Measurements from ENCODE around the gene C14orf180.

The C14orf180 gene

DNA sequence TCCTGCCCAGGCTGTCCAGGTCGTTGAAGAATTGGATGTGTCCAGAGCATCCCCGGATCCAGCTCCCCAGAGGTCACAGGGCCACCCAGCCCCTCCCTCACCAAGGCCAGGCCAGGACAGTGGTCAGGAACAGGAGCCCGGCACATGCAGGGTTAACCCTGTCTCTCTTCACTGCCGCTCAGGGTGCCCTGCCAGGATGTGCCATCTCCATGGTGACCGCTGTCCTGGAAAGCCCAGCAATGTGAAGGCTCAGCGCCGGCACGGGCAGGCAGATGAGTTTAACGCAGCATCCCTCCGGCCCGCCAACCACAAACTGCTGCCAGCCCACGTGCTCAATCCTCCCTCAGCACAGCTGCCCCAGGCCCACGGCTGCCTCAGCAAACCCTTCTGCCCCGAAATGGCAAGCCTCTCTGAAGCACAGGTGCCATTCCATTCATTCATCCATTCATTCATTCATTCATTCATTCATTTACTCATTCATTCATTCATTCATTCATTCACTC, 20.6 kb downstream of the C14orf180 start:
- peaks cover 16% of the 10 kb centered on the region for H3K27me3 ChIP-seq (ENCODE audit: insufficient read depth, low read length)
- H3K4me1 ChIP-seq (ENCODE audit: insufficient read depth, low read length): no peaks in the 10 kb centered on the region
- H3K36me3 ChIP-seq (ENCODE audit: insufficient read depth, low read depth, low read length): no peaks in the 10 kb centered on the region
- H3K9ac ChIP-seq (ENCODE audit: low read depth, low read length): no peak overlapping the region
- no peak overlapping the region for H3K4me3 ChIP-seq (ENCODE audit: low read length)
- no peaks in the 10 kb centered on the region for H3K9me3 ChIP-seq (ENCODE audit: insufficient read depth, low read depth, low read length)
- no peak overlapping the region for H3K27ac ChIP-seq (ENCODE audit: low read length)

DNA sequence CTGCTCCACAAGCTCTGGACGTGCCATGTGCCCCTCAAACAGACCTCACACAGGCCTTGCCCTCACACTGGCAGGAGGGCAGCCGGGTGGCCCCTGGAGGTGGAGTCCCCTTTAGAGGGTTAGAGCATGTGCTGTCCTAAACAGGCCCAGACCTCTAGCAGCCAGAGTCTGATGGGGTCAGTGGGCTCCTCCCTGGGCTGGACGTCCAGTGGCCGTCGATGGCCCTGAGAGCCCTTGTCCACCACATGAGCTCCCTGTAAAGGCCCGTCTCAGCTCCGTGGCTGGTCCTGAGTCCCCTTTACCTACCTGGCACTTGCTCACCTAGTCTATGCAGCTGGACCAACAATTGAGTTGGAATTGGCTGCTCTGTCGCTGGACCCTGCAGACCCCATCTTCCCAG, 21.2 kb downstream of the C14orf180 start:
- peaks cover 23% of the 10 kb centered on the region for H3K27me3 ChIP-seq (ENCODE audit: insufficient read depth, low read length)
- H3K4me3 ChIP-seq (ENCODE audit: low read length): no peak overlapping the region
- no peaks in the 10 kb centered on the region for H3K4me1 ChIP-seq (ENCODE audit: insufficient read depth, low read length)
- no peak overlapping the region for H3K27ac ChIP-seq (ENCODE audit: low read length)
- H3K9ac ChIP-seq (ENCODE audit: low read depth, low read length): no peak overlapping the region
- no peaks in the 10 kb centered on the region for H3K9me3 ChIP-seq (ENCODE audit: insufficient read depth, low read depth, low read length)
- H3K36me3 ChIP-seq (ENCODE audit: insufficient read depth, low read depth, low read length): no peaks in the 10 kb centered on the region

DNA sequence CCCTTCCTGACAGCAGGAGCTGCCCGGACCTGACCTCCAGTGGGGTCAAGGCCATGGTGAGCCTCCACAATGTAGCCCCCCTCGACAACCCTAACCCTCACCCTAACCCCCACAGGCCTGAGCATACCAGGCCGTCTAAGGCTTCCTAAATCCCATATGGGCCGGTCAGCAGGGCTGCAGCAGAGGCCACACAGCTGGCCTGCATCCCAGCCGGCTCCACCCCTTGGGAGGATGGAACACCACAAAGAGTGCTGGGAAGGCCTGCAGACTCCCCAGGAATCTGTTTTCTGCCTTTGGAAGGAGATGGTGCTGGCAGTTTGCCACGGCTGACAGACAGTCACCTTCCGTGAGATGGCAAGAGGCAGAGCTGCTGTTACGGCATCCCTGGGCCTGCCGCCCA, 22.2 kb downstream of the C14orf180 start:
- H3K4me1 ChIP-seq (ENCODE audit: insufficient read depth, low read length): no peaks in the 10 kb centered on the region
- H3K9me3 ChIP-seq (ENCODE audit: insufficient read depth, low read depth, low read length): no peaks in the 10 kb centered on the region
- no peaks in the 10 kb centered on the region for H3K36me3 ChIP-seq (ENCODE audit: insufficient read depth, low read depth, low read length)
- H3K9ac ChIP-seq (ENCODE audit: low read depth, low read length): no peak overlapping the region
- H3K27me3 ChIP-seq (ENCODE audit: insufficient read depth, low read length): peaks cover 30% of the 10 kb centered on the region
- H3K4me3 ChIP-seq (ENCODE audit: low read length): no peak overlapping the region
- no peak overlapping the region for H3K27ac ChIP-seq (ENCODE audit: low read length)

DNA sequence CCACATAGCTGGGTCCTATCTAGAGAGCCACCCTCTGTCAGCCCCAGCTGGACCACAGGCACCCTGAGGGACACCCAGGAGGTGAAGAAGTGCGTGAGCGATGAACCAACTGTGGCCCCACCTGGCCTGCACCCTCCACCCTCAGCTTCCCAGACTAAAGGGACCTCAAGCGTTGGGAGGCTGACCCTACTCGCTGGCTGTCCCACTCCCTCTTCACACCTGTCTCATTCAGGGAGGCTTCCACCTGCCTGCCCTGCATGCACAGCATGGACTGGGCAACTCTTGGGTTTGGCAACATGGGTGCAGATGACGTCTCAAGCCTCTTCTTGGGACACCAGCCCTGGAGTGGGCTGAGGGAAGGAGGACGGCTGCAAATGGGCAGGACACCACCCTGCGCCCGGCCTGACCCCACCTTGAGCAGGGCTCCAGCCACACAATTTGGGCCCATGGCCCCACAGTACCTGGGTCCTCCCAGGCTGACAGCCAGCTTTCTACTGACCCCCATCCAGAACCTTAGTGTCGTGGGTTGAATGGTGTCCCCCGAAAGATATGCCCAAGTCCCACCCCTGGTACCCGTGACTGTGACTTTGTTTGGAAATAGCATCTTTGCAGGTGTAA, 22.9 kb downstream of the C14orf180 start:
- H3K27ac ChIP-seq (ENCODE audit: low read length): no peak overlapping the region
- H3K4me3 ChIP-seq (ENCODE audit: low read length): no peak overlapping the region
- no peaks in the 10 kb centered on the region for H3K36me3 ChIP-seq (ENCODE audit: insufficient read depth, low read depth, low read length)
- no peaks in the 10 kb centered on the region for H3K9me3 ChIP-seq (ENCODE audit: insufficient read depth, low read depth, low read length)
- H3K9ac ChIP-seq (ENCODE audit: low read depth, low read length): no peak overlapping the region
- no peaks in the 10 kb centered on the region for H3K4me1 ChIP-seq (ENCODE audit: insufficient read depth, low read length)
- H3K27me3 ChIP-seq (ENCODE audit: insufficient read depth, low read length): peaks cover 30% of the 10 kb centered on the region

DNA sequence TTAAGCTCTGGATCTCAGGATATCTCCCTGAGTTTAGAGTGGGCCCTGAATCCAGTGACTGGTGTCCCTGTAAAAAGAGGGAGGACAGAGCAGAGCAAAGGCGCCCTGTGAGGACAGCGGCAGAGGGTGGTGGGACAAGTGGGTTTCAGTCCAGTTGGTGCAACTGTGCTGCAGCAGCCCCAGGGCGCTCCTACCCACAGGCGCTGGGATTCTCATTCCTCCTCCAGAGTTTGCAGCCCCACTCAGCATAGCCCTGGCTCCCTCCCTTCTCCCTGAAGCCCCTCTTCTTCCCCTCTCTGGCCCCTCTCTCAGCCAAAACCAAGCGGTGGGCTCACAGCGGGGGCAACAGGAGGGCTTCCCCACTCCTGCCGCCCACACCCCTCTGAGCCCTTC, 23.4 kb downstream of the C14orf180 start:
- no peaks in the 10 kb centered on the region for H3K4me1 ChIP-seq (ENCODE audit: insufficient read depth, low read length)
- H3K9ac ChIP-seq (ENCODE audit: low read depth, low read length): no peak overlapping the region
- peaks cover 30% of the 10 kb centered on the region for H3K27me3 ChIP-seq (ENCODE audit: insufficient read depth, low read length)
- no peak overlapping the region for H3K4me3 ChIP-seq (ENCODE audit: low read length)
- no peaks in the 10 kb centered on the region for H3K36me3 ChIP-seq (ENCODE audit: insufficient read depth, low read depth, low read length)
- no peak overlapping the region for H3K27ac ChIP-seq (ENCODE audit: low read length)
- no peaks in the 10 kb centered on the region for H3K9me3 ChIP-seq (ENCODE audit: insufficient read depth, low read depth, low read length)

DNA sequence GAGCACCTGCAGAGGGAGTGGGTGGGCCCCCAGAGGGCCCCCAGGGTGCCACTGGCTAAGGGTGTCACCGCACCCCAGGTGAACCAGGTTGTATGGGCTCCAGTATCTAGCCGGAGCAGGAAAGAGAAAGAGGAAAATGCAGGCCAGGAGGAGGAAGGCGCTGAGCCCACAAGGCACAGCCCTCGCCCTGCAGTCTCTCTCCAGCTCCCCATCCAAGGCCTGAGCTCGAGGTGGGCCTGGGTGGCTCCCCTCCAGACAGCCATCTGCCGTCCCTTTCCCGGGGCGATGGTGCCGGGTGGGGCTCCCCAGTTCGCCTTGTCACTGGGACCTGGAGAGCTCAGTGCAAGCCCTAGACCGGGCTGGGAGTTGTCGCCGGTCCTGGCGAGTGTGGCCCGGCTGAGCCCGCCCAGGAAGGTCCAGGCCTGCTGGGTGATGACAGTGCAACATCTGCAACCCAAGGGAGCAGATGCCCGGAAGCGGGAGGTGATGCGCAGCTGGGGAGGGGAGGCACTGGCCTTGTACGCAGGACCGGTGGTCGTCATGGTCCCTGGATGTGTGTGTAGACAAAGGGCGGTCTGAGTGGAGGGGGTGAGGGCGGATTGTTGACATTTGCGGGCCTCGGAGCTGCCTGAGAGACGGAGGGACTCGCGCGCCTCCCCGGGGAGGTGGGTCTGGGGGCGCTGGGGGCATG, 24.3 kb downstream of the C14orf180 start:
- Histone ChIP-seq H3K27me3 (ENCODE audit: insufficient read depth, low read length) (peaks cover 39% of the 10 kb centered on the region), H3K36me3 (ENCODE audit: insufficient read depth, low read depth, low read length) (no peaks in the 10 kb centered on the region), H3K27ac (ENCODE audit: low read length) (no peak overlapping the region), H3K4me3 (ENCODE audit: low read length) (peak overlapping the region; percentile 61), H3K9ac (ENCODE audit: low read depth, low read length) (no peak overlapping the region), H3K4me1 (ENCODE audit: insufficient read depth, low read length) (no peaks in the 10 kb centered on the region), H3K9me3 (ENCODE audit: insufficient read depth, low read depth, low read length) (no peaks in the 10 kb centered on the region)

DNA sequence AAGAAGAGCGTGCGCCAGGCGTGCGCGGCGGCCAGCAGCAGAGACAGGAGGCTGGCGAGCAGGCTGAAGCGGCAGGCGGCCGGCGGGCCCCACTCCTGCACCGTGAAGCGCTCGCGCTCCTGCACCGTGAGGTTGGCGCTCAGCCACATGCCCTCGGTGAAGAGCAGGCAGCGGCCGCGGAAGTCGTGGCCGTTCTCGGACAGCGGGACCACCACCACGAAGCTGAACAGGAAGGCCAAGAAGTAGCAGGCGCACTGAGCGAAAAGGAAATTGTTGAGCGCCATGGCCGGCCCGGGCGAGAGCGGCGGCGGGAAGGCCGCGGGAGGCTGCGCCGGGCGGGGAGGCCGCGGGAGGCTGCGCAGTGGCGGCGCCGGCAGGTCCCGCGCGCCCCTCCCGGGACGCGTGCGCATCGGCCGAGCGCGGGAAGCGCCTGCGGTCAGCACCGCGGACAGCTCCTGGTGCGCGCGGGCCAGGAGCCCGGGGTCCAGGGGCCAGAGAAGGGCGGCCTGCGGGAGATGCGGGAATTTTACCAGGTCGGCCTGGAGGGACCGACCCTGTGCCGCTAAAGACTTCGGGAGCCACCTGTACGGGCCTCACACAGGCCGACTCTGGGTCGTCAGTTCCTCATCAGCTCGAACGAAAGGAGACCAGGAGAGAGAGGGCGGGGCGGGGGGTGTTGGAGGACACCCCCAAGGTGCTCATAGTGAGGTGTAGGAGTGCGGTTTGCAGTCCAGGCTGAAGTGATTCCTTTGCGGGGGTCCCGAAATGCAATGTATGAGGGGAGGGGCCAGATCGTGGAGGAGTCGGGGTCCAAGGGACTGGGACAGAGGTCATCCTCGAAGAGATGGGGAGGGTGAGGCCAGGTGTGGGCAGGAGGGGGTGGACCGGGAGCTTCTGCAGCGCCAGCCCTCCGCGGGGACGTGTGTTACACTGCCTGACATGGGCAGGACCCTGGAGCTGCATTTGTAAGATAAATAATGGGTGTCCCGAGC, 25.2 kb downstream of the C14orf180 start, which contains the start of gene TMEM179:
TSS of gene TMEM179 (minus strand) at position 315 of the 992 bp plus-strand sequence. CDS start at position 284, 31 bp downstream.
- H3K4me3 ChIP-seq (ENCODE audit: low read length): peak within 1 kb of the TSS; percentile 61
- H3K4me1 ChIP-seq (ENCODE audit: insufficient read depth, low read length): no peaks in the 10 kb centered on the region
- H3K36me3 ChIP-seq (ENCODE audit: insufficient read depth, low read depth, low read length): no peaks in the 10 kb centered on the region
- no peak within 1 kb of the TSS for H3K27ac ChIP-seq (ENCODE audit: low read length)
- H3K27me3 ChIP-seq (ENCODE audit: insufficient read depth, low read length): peaks cover 48% of the 10 kb centered on the region
- H3K9me3 ChIP-seq (ENCODE audit: insufficient read depth, low read depth, low read length): no peaks in the 10 kb centered on the region
- H3K9ac ChIP-seq (ENCODE audit: low read depth, low read length): no peak within 1 kb of the TSS

DNA sequence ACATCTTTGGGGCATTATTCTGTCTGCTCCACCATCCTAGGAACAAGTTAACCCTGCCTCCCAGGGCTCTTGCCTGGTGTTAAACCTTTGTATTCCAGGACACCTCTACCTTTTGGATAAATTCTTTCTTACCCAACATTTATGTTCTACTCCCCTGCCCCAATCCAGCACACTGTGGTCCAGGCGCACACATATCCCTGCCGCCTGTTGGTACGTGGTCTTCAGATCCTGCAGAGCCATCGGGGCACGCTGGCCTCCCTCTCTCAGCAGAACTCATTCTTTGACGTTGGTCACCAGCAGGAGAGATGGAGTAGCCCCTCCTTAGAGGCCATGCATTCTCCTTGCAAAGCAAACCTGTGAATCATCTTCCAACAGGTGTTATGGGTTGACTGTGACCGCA, 30.1 kb downstream of the C14orf180 start:
- no peaks in the 10 kb centered on the region for H3K36me3 ChIP-seq (ENCODE audit: insufficient read depth, low read depth, low read length)
- H3K4me1 ChIP-seq (ENCODE audit: insufficient read depth, low read length): no peaks in the 10 kb centered on the region
- no peak overlapping the region for H3K9ac ChIP-seq (ENCODE audit: low read depth, low read length)

DNA sequence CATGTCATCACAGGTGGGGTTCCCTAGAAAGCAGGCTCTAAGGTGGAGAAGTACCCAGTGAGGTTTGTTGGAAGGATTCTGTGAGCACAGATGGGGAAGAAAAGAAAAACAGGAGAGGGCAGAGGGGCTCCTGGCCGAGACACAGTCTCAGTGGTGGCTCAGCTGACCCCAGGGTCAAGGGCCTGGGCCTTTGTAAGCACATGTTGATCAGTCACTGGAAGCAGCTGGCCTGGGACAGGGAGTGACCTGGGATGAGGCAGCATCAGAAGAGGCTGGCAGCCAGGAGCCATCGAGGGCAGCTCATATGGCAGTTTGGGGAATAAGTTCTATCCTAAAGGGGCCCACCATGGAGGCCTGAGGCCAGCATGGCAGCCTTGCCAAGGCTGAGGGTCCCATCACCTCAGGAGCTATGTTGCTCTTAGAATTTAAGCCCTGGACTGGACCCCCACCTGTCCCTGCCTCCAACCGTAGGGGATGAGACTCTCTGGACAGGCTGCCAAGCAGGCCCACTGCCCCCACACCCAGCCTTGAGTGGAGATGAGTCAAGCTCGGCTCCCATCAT, 31.3 kb downstream of the C14orf180 start:
- Histone ChIP-seq H3K9me3 (ENCODE audit: insufficient read depth, low read depth, low read length) (no peaks in the 10 kb centered on the region), H3K4me1 (ENCODE audit: insufficient read depth, low read length) (no peaks in the 10 kb centered on the region), H3K27ac (ENCODE audit: low read length) (no peak overlapping the region), H3K27me3 (ENCODE audit: insufficient read depth, low read length) (peaks cover 41% of the 10 kb centered on the region), H3K9ac (ENCODE audit: low read depth, low read length) (no peak overlapping the region), H3K36me3 (ENCODE audit: insufficient read depth, low read depth, low read length) (no peaks in the 10 kb centered on the region), H3K4me3 (ENCODE audit: low read length) (no peak overlapping the region)

More for the DNA sequence above, 30.1 kb downstream of the C14orf180 start:
- H3K27ac ChIP-seq (ENCODE audit: low read length): no peak overlapping the region
- H3K9me3 ChIP-seq (ENCODE audit: insufficient read depth, low read depth, low read length): no peaks in the 10 kb centered on the region
- peaks cover 53% of the 10 kb centered on the region for H3K27me3 ChIP-seq (ENCODE audit: insufficient read depth, low read length)
- no peak overlapping the region for H3K4me3 ChIP-seq (ENCODE audit: low read length)

DNA sequence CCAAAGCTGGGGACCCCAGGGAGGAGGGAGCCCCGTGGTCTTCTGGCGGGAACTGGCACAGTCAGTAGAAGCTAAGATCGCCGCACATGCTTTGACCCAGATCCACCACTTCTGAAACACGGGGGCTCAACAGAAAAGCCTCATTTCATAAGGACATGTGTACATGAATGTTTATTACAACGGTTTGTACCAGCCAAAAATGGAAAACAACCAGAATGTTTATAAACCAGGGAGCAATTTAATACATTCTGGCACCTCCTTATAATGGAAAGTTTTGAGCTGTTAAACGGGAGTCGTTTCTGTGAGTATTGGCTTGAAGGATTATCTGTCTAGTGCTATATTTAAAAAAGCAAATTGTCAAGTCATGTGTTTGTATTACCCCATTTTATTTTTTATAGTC, 32.3 kb downstream of the C14orf180 start:
- Histone ChIP-seq H3K9me3 (ENCODE audit: insufficient read depth, low read depth, low read length) (no peaks in the 10 kb centered on the region), H3K27me3 (ENCODE audit: insufficient read depth, low read length) (peaks cover 34% of the 10 kb centered on the region), H3K27ac (ENCODE audit: low read length) (no peak overlapping the region), H3K9ac (ENCODE audit: low read depth, low read length) (no peak overlapping the region), H3K4me3 (ENCODE audit: low read length) (no peak overlapping the region), H3K4me1 (ENCODE audit: insufficient read depth, low read length) (no peaks in the 10 kb centered on the region), H3K36me3 (ENCODE audit: insufficient read depth, low read depth, low read length) (no peaks in the 10 kb centered on the region)

DNA sequence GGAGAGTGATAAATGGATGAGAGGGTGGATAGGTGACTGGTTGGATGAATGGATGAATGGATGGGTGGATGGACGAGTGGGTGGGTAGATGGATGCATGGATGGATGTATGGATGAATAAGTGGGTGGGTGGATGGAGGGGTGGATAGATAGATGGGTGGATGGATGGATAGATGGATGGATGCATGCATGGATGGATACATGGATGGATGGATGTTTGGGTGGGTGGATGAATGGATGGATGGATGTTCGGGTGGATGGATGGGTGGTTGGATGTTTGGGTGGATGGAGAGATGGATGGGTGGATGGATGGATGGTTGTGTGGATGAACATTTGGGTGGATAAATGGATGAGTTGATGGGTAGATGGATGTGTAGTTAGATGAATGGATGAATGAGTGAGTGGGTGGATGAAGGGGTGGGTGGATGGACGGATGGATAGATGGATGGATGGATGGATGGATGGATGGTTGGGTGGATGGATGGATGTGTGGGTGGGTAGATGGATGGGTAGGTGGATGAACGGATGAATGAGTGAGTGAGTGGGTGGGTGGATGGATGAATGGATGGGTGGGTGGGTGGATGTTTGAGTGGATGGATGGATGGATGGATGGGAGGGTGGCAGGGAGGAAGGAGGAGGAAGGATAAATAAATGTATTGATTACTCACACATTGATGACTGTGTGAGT, 34.7 kb downstream of the C14orf180 start:
- no peak overlapping the region for H3K4me3 ChIP-seq (ENCODE audit: low read length)
- no peaks in the 10 kb centered on the region for H3K9me3 ChIP-seq (ENCODE audit: insufficient read depth, low read depth, low read length)
- H3K4me1 ChIP-seq (ENCODE audit: insufficient read depth, low read length): no peaks in the 10 kb centered on the region
- no peaks in the 10 kb centered on the region for H3K36me3 ChIP-seq (ENCODE audit: insufficient read depth, low read depth, low read length)
- H3K9ac ChIP-seq (ENCODE audit: low read depth, low read length): no peak overlapping the region
- H3K27me3 ChIP-seq (ENCODE audit: insufficient read depth, low read length): peaks cover 21% of the 10 kb centered on the region
- H3K27ac ChIP-seq (ENCODE audit: low read length): no peak overlapping the region

Data from iPS-20b (cell line).